ENCODE results near the gene PTGS2. TPM values are rescaled to one million over a fixed set of nuclear protein-coding genes. Genes with fewer than 3 reads are reported as not detected.

Gene PTGS2
- total and polyA plus RNA-seq, 9 donors, result 0.50 to 7.4 (median 2.4) TPM

DNA sequence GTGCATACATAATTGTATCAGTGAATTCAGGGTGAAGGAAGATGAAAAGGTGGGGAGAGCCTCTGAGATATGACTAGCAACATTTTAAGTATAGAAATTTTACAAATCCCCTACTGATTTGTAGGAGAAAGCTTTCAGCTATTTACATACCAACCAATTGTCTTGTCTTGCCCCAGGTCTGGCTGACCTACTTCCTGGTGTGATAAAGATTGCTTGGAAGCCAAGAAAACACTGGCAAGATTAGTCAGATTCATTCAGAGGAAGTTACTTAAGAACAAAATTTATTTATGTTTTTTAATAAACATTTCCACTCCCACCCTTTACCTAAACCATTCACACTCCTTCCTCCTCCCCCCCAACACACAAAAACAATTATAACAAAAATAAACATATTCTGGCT is 17.5 kb downstream of the PTGS2 start:
- H3K27ac ChIP-seq, result no peak overlapping the region
- DNase-seq, result no peak
- no peaks in the 10 kb centered on the region for H3K9me3 ChIP-seq
- TF ChIP-seq, protein P1, sequence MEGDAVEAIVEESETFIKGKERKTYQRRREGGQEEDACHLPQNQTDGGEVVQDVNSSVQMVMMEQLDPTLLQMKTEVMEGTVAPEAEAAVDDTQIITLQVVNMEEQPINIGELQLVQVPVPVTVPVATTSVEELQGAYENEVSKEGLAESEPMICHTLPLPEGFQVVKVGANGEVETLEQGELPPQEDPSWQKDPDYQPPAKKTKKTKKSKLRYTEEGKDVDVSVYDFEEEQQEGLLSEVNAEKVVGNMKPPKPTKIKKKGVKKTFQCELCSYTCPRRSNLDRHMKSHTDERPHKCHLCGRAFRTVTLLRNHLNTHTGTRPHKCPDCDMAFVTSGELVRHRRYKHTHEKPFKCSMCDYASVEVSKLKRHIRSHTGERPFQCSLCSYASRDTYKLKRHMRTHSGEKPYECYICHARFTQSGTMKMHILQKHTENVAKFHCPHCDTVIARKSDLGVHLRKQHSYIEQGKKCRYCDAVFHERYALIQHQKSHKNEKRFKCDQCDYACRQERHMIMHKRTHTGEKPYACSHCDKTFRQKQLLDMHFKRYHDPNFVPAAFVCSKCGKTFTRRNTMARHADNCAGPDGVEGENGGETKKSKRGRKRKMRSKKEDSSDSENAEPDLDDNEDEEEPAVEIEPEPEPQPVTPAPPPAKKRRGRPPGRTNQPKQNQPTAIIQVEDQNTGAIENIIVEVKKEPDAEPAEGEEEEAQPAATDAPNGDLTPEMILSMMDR (IDR thresholded peaks at IDR 0.05), result no peak
- TF ChIP-seq EP300 (IDR thresholded peaks at IDR 0.05) (no peak), POLR2A (IDR thresholded peaks at IDR 0.05) (no peak)
- H3K36me3 ChIP-seq, result no peaks in the 10 kb centered on the region
- H3K4me3 ChIP-seq, result no peak overlapping the region
- H3K27me3 ChIP-seq, result no peaks in the 10 kb centered on the region
- H3K4me1 ChIP-seq (ENCODE audit: insufficient read depth), result no peaks in the 10 kb centered on the region
- intact Hi-C loops (cut with DNase I), result no loop called here

DNA sequence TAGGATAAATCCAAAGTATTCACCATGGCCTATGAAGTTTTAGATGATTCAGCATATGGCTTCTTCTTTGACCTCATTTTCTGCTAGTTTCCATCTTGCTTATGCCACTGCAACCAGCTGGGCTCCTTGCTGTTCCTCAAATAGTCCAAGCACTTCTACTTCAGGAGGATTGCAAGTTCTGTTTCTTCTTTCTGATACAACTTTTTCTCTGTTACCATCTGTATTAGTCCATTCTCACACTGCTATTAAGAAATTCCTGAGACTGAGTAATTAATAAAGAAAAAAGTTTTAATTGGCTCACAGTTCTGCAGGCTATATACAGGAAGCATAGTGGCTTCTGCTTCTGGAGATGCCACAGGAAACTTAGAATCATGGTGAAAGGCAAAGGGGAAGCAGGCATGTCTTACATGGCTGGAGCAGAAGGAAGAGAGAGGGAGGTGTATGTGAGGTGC is 20.3 kb downstream of the PTGS2 start:
- H3K9me3 ChIP-seq, result no peaks in the 10 kb centered on the region
- no peak for TF ChIP-seq EP300 (IDR thresholded peaks at IDR 0.05)
- no peak for TF ChIP-seq POLR2A (IDR thresholded peaks at IDR 0.05)
- intact Hi-C loops (cut with DNase I), result no loop called here
- no peak overlapping the region for H3K27ac ChIP-seq
- no peak for DNase-seq
- no peak overlapping the region for H3K4me3 ChIP-seq
- H3K4me1 ChIP-seq (ENCODE audit: insufficient read depth), result no peaks in the 10 kb centered on the region
- no peaks in the 10 kb centered on the region for H3K36me3 ChIP-seq
- H3K27me3 ChIP-seq, result no peaks in the 10 kb centered on the region

- Histone ChIP-seq H3K9me3 (no peaks in the 10 kb centered on the region), H3K36me3 (no peaks in the 10 kb centered on the region), H3K27ac (no peak overlapping the region), H3K4me3 (no peak overlapping the region), H3K4me1 (ENCODE audit: insufficient read depth) (no peaks in the 10 kb centered on the region), H3K27me3 (no peaks in the 10 kb centered on the region)
- DNase-seq, result no peak
- intact Hi-C loops (cut with DNase I), result no loop called here
- TF ChIP-seq, protein P1 (IDR thresholded peaks at IDR 0.05), result no peak
- TF ChIP-seq POLR2A (IDR thresholded peaks at IDR 0.05), result no peak
- no peak for TF ChIP-seq EP300 (IDR thresholded peaks at IDR 0.05)
These were observed 21.2 kb downstream of the PTGS2 start for GRCh38 chr1:186658999-186659398.

GRCh38 chr1:186657481-186657880 is 22.7 kb downstream of the PTGS2 start:
- no peak for DNase-seq
- no peaks in the 10 kb centered on the region for H3K27me3 ChIP-seq
- intact Hi-C loops (cut with DNase I), result no loop called here
- H3K27ac ChIP-seq, result no peak overlapping the region
- H3K4me1 ChIP-seq (ENCODE audit: insufficient read depth), result no peaks in the 10 kb centered on the region
- no peak overlapping the region for H3K4me3 ChIP-seq
- 89 to 94% (median 90%) methylated on average over 2 of the region's 2 CpGs for WGBS, 3 donors
- no peak for TF ChIP-seq POLR2A (IDR thresholded peaks at IDR 0.05)
- TF ChIP-seq, protein P1 (IDR thresholded peaks at IDR 0.05), result no peak
- TF ChIP-seq EP300 (IDR thresholded peaks at IDR 0.05), result no peak
- no peaks in the 10 kb centered on the region for H3K36me3 ChIP-seq
- no peaks in the 10 kb centered on the region for H3K9me3 ChIP-seq

DNA sequence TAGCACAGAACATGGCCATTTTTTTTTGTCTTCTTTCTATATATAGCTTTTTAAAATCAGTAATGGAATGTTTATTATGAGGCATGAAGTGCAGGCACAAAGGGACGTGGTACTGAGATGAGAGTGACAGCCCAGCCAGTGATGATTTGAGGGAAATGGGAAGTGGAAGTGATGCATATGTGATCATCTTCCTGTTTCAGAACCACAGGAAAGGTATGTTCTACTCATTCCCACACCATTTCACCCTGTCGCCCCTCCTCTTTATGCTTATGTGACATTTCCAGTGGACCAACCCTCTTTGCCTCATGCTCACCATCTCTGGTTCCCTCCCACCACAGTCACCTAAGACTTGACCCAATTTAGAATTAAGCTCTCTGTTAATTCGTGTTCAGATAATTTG is 24.3 kb downstream of the PTGS2 start:
- Histone ChIP-seq H3K27me3 (no peaks in the 10 kb centered on the region), H3K9me3 (no peaks in the 10 kb centered on the region), H3K36me3 (no peaks in the 10 kb centered on the region), H3K27ac (no peak overlapping the region), H3K4me1 (ENCODE audit: insufficient read depth) (no peaks in the 10 kb centered on the region), H3K4me3 (no peak overlapping the region)
- 79 to 87% (median 82%) methylated on average over 3 of the region's 3 CpGs for WGBS, 3 donors
- no peak for TF ChIP-seq EP300 (IDR thresholded peaks at IDR 0.05)
- no peak for TF ChIP-seq POLR2A (IDR thresholded peaks at IDR 0.05)
- TF ChIP-seq, protein P1 (IDR thresholded peaks at IDR 0.05), result no peak
- DNase-seq, result no peak
- intact Hi-C loops (cut with DNase I), result no loop called here

All from ovary (tissue), 9 donors.